CD4-positive, alpha-beta memory T cell (primary cell): Measurements from ENCODE around the gene STXBP4. TPM values are rescaled to one million over a fixed set of nuclear protein-coding genes. Genes with fewer than 3 reads are reported as not detected.

ENCODE experiments used
- polyA plus RNA-seq, 2 donors: library from polyadenylated mRNA; unstranded; fragments of 300-500 nt; fragmentation: Illumina TruSeq; gene quantifications; one replicate each; pipeline ENCODE4 v1.2.3, GENCODE V29; 2021
- total RNA-seq, 2 experiments: library from RNA; stranded (reverse); gene quantifications; one replicate each; pipeline ENCODE4 v1.2.3, GENCODE V29; 2021

Gene STXBP4
- total and polyA plus RNA-seq, 4 experiments from 2014 or later: 1.5 to 12.8 (median 7.3) TPM

Other genes starting within 250 kb of the STXBP4 start
- gene TOM1L1, start 67.9 kb upstream of the STXBP4 start, total RNA-seq: under 1 TPM in 1 of 2 experiments, not detected in 1; 0.53 TPM
- gene TOM1L1, start 67.9 kb upstream of the STXBP4 start, polyA plus RNA-seq: under 1 TPM in 1 of 2 donors, not detected in 1; 0.48 TPM
- 10 to 100 TPM; 84.0 to 86.0 TPM for gene COX11, start 111 bp upstream of the STXBP4 start, total RNA-seq
- 10 to 100 TPM; 58.0 to 83.4 TPM for gene COX11, start 111 bp upstream of the STXBP4 start, polyA plus RNA-seq